Central memory CD8-positive, alpha-beta T cell (primary cell): ENCODE results near the gene EPS8L3.
A peak's percentile ranks its signal among the peaks of the same experiment; 100 is the strongest.

ENCODE experiments used
- ATAC-seq: fragments of 150-1000 bp; cut with Tn5 transposase; replicated peaks from 2 replicates; pipeline ENCODE4 v1.10.0; 2022; ENCODE audit warnings: mild to moderate bottlenecking, moderate FRiP score, moderate number of reproducible peaks; ENCODE audit not compliant: poor library complexity, severe bottlenecking; ENCODE audit errors: extremely low read depth
- DNase-seq, 2 donors: peaks; one replicate each; pipeline ENCODE4 v3.0.0; 2021; ENCODE audit warnings: low spot score in 2 of 2
- H3K27ac Mint-ChIP-seq: one replicate; pipeline ENCODE4 v1.8.0; 2022; ENCODE audit warnings: low read depth, mild to moderate bottlenecking, moderate library complexity, mixed read lengths
- H3K27me3 Mint-ChIP-seq: one replicate; pipeline ENCODE4 v1.8.0; 2022; ENCODE audit warnings: mixed read lengths
- H3K36me3 Mint-ChIP-seq: one replicate; pipeline ENCODE4 v1.8.0; 2022; ENCODE audit warnings: mild to moderate bottlenecking, moderate library complexity, mixed read lengths; ENCODE audit not compliant: insufficient read depth
- H3K4me1 Mint-ChIP-seq: one replicate; pipeline ENCODE4 v1.8.0; 2022; ENCODE audit warnings: mixed read lengths
- H3K4me3 Mint-ChIP-seq: one replicate; pipeline ENCODE4 v1.8.0; 2022; ENCODE audit warnings: mild to moderate bottlenecking, moderate library complexity, mixed read lengths
- H3K9me3 Mint-ChIP-seq: one replicate; pipeline ENCODE4 v1.8.0; 2022; ENCODE audit warnings: mixed read lengths

EPS8L3 gene

DNA sequence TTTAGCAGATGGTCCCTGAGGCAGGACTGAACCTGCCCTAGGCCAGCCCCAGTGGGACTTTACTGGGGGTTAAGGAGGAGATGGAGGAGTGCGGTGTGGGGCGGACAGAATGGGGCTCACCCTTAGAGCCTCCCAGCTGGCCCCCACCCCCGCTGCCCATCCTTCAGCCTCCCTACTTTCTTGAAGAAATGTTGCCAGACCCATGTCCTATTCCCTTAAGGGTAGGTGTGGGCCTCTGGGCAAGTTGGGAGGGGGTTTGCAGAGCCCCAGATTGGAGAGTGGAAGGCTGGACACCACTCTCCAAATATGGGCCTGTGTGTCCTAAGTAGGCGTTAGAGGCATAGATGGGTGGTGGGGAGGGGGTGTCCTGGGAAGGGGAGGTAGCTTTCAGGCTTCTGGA is 19.2 kb upstream of the EPS8L3 start:
- ATAC-seq (no peak), DNase-seq (no peak)
- H3K36me3 Mint-ChIP-seq = no peaks in the 10 kb centered on the region
- H3K27ac Mint-ChIP-seq = no peak overlapping the region
- no peak overlapping the region for H3K4me3 Mint-ChIP-seq
- no peaks in the 10 kb centered on the region for H3K27me3 Mint-ChIP-seq
- no peaks in the 10 kb centered on the region for H3K4me1 Mint-ChIP-seq
- no peaks in the 10 kb centered on the region for H3K9me3 Mint-ChIP-seq

DNA sequence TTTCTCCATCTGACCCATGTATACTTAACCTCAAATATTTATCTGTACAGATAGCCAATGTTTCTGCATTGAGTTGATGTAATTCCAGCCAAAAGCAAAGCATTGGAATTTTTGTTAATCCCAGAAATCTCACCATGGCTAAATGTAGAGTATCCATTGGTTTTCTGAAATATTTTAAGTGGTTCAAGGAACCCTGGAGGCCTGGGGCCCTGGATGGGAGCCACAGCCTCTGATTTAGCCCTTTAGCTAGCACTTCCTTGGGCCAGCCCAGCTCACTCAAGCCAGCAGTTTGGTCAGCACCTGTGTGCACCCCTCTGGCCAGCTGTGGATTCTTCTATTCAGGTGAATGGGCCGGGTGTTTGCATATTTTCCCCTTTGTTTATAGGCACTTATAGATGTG is 18.8 kb upstream of the EPS8L3 start:
- ATAC-seq = no peak

GRCh38 chr1:109781806-109782205 is 18.1 kb upstream of the EPS8L3 start:
- no peak overlapping the region for H3K4me3 Mint-ChIP-seq
- H3K36me3 Mint-ChIP-seq = peaks cover 2% of the 10 kb centered on the region
- ATAC-seq = no peak
- peaks cover 4% of the 10 kb centered on the region for H3K4me1 Mint-ChIP-seq
- no peaks in the 10 kb centered on the region for H3K27me3 Mint-ChIP-seq
- no peak for DNase-seq
- no peaks in the 10 kb centered on the region for H3K9me3 Mint-ChIP-seq
- H3K27ac Mint-ChIP-seq = no peak overlapping the region

More for the DNA sequence above, 18.8 kb upstream of the EPS8L3 start:
- Mint-ChIP-seq H3K36me3 (no peaks in the 10 kb centered on the region), H3K27me3 (no peaks in the 10 kb centered on the region), H3K4me1 (no peaks in the 10 kb centered on the region), H3K4me3 (no peak overlapping the region), H3K9me3 (no peaks in the 10 kb centered on the region), H3K27ac (no peak overlapping the region)
- DNase-seq = no peak

DNA sequence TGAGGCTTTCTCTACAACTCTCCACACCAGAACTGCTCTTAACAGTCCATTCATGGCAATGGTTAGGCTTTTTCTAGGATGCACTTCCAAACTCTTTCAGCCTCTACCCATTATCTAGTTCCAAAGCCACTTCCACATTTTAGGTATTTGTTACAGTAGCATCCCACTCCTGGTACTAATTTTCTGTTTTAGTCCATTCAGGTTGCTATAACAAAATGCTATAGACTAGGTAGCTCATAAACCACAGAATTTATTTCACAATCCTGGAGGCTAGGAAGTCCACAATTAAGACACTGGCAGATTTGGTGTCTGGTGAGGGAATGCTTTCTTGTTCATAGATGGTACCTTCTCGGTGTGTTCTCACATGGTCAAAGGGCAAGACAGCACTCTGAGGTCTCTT is 17.3 kb upstream of the EPS8L3 start:
- no peak overlapping the region for H3K27ac Mint-ChIP-seq
- H3K9me3 Mint-ChIP-seq = no peaks in the 10 kb centered on the region
- peaks cover 3% of the 10 kb centered on the region for H3K27me3 Mint-ChIP-seq
- peaks cover 2% of the 10 kb centered on the region for H3K36me3 Mint-ChIP-seq
- no peak for DNase-seq
- no peak for ATAC-seq
- H3K4me1 Mint-ChIP-seq = peaks cover 8% of the 10 kb centered on the region
- no peak overlapping the region for H3K4me3 Mint-ChIP-seq

- ATAC-seq (no peak), DNase-seq (no peak)
- Mint-ChIP-seq H3K4me3 (no peak overlapping the region), H3K27ac (no peak overlapping the region), H3K36me3 (peaks cover 2% of the 10 kb centered on the region), H3K27me3 (peaks cover 10% of the 10 kb centered on the region), H3K9me3 (no peaks in the 10 kb centered on the region), H3K4me1 (peaks cover 8% of the 10 kb centered on the region)
These were observed 14.4 kb upstream of the EPS8L3 start for GRCh38 chr1:109777980-109778625.

- peaks cover 2% of the 10 kb centered on the region for H3K36me3 Mint-ChIP-seq
- H3K4me1 Mint-ChIP-seq = peaks cover 9% of the 10 kb centered on the region
- peaks cover 10% of the 10 kb centered on the region for H3K27me3 Mint-ChIP-seq
- H3K9me3 Mint-ChIP-seq = no peaks in the 10 kb centered on the region
- H3K27ac Mint-ChIP-seq = no peak overlapping the region
- H3K4me3 Mint-ChIP-seq = no peak overlapping the region
- no peak for ATAC-seq
- DNase-seq = no peak
These were observed 13.7 kb upstream of the EPS8L3 start for GRCh38 chr1:109777436-109777835.

DNA sequence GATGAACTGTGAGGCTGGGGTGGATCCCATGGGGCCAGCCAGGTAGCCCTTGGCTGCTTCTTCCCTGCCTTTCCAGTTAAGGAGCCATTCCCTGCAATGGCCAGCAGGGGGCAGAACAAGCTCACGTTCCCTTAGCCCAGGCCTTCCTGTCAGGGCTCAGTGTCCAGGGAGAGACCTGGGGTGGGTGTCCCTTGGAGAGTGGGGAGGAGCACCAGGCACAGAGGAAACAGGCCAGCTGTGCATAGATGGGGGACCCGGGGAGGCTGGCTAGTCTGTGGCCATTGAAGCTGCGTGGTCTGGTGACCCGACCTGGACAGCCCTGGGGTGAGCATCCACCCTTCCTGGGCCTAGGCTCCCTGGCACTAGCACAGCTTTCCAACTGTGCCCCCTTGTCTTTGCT is 13.2 kb upstream of the EPS8L3 start:
- ATAC-seq (peak; percentile 61), DNase-seq (peak; percentile 62 to 66)
- H3K4me3 Mint-ChIP-seq = no peak overlapping the region
- H3K36me3 Mint-ChIP-seq = peaks cover 2% of the 10 kb centered on the region
- H3K27me3 Mint-ChIP-seq = peaks cover 10% of the 10 kb centered on the region
- H3K4me1 Mint-ChIP-seq = peaks cover 13% of the 10 kb centered on the region
- peak overlapping the region; percentile 79 for H3K27ac Mint-ChIP-seq
- no peaks in the 10 kb centered on the region for H3K9me3 Mint-ChIP-seq

- peaks cover 2% of the 10 kb centered on the region for H3K36me3 Mint-ChIP-seq
These were observed 12.6 kb upstream of the EPS8L3 start for GRCh38 chr1:109776206-109776835.

DNA sequence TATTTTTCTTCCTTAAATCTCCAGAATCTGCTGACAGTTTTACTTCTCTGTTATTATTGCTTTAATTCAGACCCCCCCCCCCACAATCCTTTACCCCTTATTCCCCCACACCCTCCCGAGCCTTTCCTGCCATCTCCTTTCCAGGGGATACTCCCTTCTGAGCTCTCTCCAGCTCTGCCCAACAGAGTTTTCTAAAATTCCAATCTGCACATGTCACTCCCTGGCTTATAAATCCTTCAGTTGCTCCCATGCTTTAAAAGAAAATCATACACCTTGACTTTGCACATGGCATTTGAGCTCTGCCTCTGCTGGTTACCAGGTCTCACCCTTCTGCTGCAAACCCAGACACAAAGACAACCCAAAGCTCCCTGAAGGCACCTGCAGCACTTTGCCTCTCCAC is 11.7 kb upstream of the EPS8L3 start:
- no peak for DNase-seq
- Mint-ChIP-seq H3K27me3 (peaks cover 10% of the 10 kb centered on the region), H3K9me3 (no peaks in the 10 kb centered on the region), H3K36me3 (peaks cover 2% of the 10 kb centered on the region), H3K4me3 (no peak overlapping the region), H3K27ac (no peak overlapping the region), H3K4me1 (peaks cover 13% of the 10 kb centered on the region)
- no peak for ATAC-seq

More at GRCh38 chr1:109776206-109776835, 12.6 kb upstream of the EPS8L3 start:
- Mint-ChIP-seq H3K27me3 (peaks cover 10% of the 10 kb centered on the region), H3K9me3 (no peaks in the 10 kb centered on the region), H3K4me1 (peaks cover 13% of the 10 kb centered on the region), H3K27ac (peak overlapping the region; percentile 79), H3K4me3 (no peak overlapping the region)
- ATAC-seq = no peak
- DNase-seq = no peak

GRCh38 chr1:109773900-109774485 is 10.3 kb upstream of the EPS8L3 start:
- H3K4me3 Mint-ChIP-seq = no peak overlapping the region
- peaks cover 13% of the 10 kb centered on the region for H3K4me1 Mint-ChIP-seq
- peaks cover 10% of the 10 kb centered on the region for H3K27me3 Mint-ChIP-seq
- ATAC-seq (no peak), DNase-seq (no peak)
- no peak overlapping the region for H3K27ac Mint-ChIP-seq
- H3K9me3 Mint-ChIP-seq = no peaks in the 10 kb centered on the region
- H3K36me3 Mint-ChIP-seq = peaks cover 2% of the 10 kb centered on the region

DNA sequence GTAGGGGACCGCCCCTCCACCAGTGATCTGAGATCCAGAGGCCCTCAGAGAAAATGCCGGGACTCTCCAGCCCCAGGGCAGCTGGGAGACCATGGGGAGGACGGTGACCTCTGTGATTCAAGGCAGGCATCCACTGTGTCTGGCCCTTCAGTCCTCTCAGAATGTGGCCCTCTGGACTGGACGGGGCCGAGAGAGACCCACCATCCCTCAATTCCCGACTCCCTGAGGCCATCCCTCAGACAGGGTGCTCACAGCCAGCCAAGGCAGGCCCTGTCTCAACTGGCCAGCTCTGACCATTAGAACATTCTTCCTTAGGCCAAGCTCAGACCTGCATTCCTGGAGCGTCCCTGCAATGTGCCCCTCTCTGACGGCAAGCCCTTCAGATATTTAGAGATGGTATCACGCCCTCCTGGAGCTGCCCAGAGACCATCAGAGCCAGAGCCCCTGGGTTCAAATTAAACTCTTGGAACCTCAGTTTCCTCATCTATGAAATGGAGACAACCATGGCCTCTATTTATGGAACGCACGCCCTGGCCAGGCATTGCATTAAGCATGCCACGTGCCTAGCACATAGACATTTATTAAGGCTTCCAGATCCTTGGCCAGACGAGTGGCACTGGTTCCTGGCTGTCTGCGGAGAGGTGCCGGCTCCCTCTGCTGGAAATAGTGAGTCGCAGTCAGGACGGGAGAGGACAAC is 9.6 kb upstream of the EPS8L3 start:
- H3K27ac Mint-ChIP-seq = no peak overlapping the region
- no peak overlapping the region for H3K4me3 Mint-ChIP-seq
- H3K36me3 Mint-ChIP-seq = peaks cover 2% of the 10 kb centered on the region
- H3K4me1 Mint-ChIP-seq = peaks cover 13% of the 10 kb centered on the region
- peak; percentile 39 to 51 for DNase-seq
- H3K9me3 Mint-ChIP-seq = no peaks in the 10 kb centered on the region
- ATAC-seq = peak; percentile 77
- peaks cover 10% of the 10 kb centered on the region for H3K27me3 Mint-ChIP-seq

DNA sequence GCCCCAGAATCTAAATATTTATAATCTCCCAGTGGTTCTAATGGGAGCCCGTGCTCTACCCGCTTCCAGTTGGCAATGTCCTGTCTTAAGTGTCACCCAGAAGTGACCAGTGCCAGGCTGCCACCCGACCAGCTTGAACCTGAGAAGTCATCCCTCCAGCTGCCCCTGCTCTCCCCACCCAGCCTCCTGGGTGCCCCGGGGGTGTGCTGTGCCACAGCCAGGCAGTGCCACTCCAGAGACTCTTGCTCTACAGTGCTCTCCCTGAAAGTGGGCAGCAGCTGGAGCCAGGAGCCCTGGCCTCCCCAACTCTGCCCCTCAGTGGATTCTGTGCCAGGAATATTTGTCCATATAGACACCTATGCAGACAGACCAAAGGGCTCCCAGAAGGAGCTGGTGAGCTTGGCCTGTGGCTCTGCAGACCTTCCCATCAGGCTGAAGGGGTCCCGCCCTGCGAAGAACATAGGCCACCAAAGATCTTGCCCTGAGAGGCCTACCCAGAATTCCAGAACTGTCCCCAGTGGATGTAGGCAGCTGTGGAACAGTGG is 9.0 kb upstream of the EPS8L3 start:
- H3K27me3 Mint-ChIP-seq = peaks cover 10% of the 10 kb centered on the region
- H3K4me3 Mint-ChIP-seq = no peak overlapping the region
- DNase-seq (no peak), ATAC-seq (no peak)
- peaks cover 13% of the 10 kb centered on the region for H3K4me1 Mint-ChIP-seq
- H3K36me3 Mint-ChIP-seq = peaks cover 2% of the 10 kb centered on the region
- H3K9me3 Mint-ChIP-seq = no peaks in the 10 kb centered on the region
- H3K27ac Mint-ChIP-seq = peak overlapping the region; percentile 10
